HepG2 (cell line): ENCODE measurements around the gene TPM3. TPM values are rescaled to one million over a fixed set of nuclear protein-coding genes. Genes with fewer than 3 reads are reported as not detected.

Source experiments
- ATAC-seq: fragments of 200-7000 bp; cut with Tn5 transposase; 3 replicates; pipeline ENCODE4 v1.9.1; 2020; ENCODE audit warnings: mild to moderate bottlenecking, moderate library complexity
- BruUV-seq: library from RNA; stranded (reverse); fragments of 400-500 nt; replicated peaks from 2 replicates; lab custom pipeline; 2021; lab: Mats Ljungman, UMichigan
- CTCF ChIA-PET: fragments of 300-600 bp; formaldehyde crosslinking; extraction: SDS; loops from one replicate; lab custom pipeline; 2021; ENCODE audit warnings: low total read pairs, inconsistent platforms, low intra/inter-chr PET ratio; lab: Yijun Ruan, JAX
- POLR2A ChIA-PET: fragments of 350-600 bp; sonication (Branson Sonifier 250); formaldehyde crosslinking; loops from one replicate; lab custom pipeline; 2020; ENCODE audit warnings: antibody characterized with exemption, inconsistent platforms; lab: Yijun Ruan, JAX
- DNase-seq: peaks from one replicate; pipeline ENCODE4 v3.0.0-alpha.2; 2015; ENCODE audit warnings: low spot score
- FAIRE-seq: peaks from 3 replicates; lab custom pipeline; 2011; peaks lifted over from hg19 to GRCh38; lab: Jason Lieb, UNC
- H2AFZ ChIP-seq: one replicate; pipeline ENCODE4 v1.6.1; 2011; ENCODE audit warnings: low read length, inconsistent platforms
- H3K27ac ChIP-seq: fragments of 300-600 bp; 3 replicates; pipeline ENCODE4 v1.8.0; 2011; ENCODE audit warnings: mixed run types, mild to moderate bottlenecking, mixed read lengths, low read length, inconsistent platforms; ENCODE audit not compliant: insufficient read depth; ENCODE audit errors: extremely low read length
- H3K27me3 ChIP-seq, 2 experiments: fragments of 200-600 bp in 1 of 2; 2 replicates in 1 of 2; 3 replicates in 1 of 2; pipeline versions ENCODE4 v1.6.0 to v1.8.0; 2011; ENCODE audit warnings: low read length in 2 of 2, mild to moderate bottlenecking in 2 of 2, moderate library complexity in 2 of 2, inconsistent platforms in 1 of 2; ENCODE audit not compliant: insufficient read depth in 2 of 2, control insufficient read depth in 1 of 2
- H3K36me3 ChIP-seq, 2 experiments: fragments of 200-600 bp in 1 of 2; replicated peaks in 1 of 2; 2 replicates in 1 of 2; 3 replicates in 1 of 2; pipeline versions ENCODE4 v1.5.1 to v1.8.0; 2011; ENCODE audit warnings: low read length in 2 of 2, inconsistent platforms in 1 of 2; ENCODE audit not compliant: insufficient read depth in 2 of 2, control insufficient read depth in 1 of 2
- H3K4me1 ChIP-seq: 2 replicates; pipeline ENCODE4 v1.5.1; 2012; ENCODE audit warnings: low read length, inconsistent platforms; ENCODE audit not compliant: insufficient read depth
- H3K4me2 ChIP-seq: 2 replicates; pipeline ENCODE4 v1.6.0; 2011; ENCODE audit warnings: low read depth, low read length, inconsistent platforms
- H3K4me3 ChIP-seq, 3 experiments: fragments of 200-600 bp in 1 of 3; sonication (generic), shearing (Covaris generic) in 1 of 3; replicated peaks in 1 of 3; 2 replicates each; pipeline ENCODE4 v1.5.1; 2011 to 2016; ENCODE audit warnings: low read length in 3 of 3, inconsistent platforms in 2 of 3, low read depth in 2 of 3, mild to moderate bottlenecking in 2 of 3, control low read depth in 1 of 3, mixed read lengths in 1 of 3; ENCODE audit not compliant: insufficient read depth in 1 of 3
- H3K79me2 ChIP-seq: one replicate; pipeline ENCODE4 v1.6.1; 2011; ENCODE audit warnings: low read length, inconsistent platforms; ENCODE audit not compliant: insufficient read depth
- H3K9ac ChIP-seq: 2 replicates; pipeline ENCODE4 v1.6.0; 2011; ENCODE audit warnings: mild to moderate bottlenecking, low read depth, low read length, inconsistent platforms; ENCODE audit not compliant: insufficient read depth
- H3K9me3 ChIP-seq: 2 replicates; pipeline ENCODE4 v1.5.1; 2012; ENCODE audit warnings: mild to moderate bottlenecking, low read length
- H4K20me1 ChIP-seq: 2 replicates; pipeline ENCODE4 v1.6.0; 2011; ENCODE audit warnings: inconsistent platforms, mild to moderate bottlenecking, low read length, moderate library complexity; ENCODE audit not compliant: insufficient read depth
- BRD4 ChIP-seq: sonication (generic); formaldehyde crosslinking; IDR thresholded peaks from 2 replicates; pipeline ENCODE4 v1.4.0; 2020; ENCODE audit warnings: missing genetic modification reagents
- CEBPG ChIP-seq: IDR thresholded peaks from 2 replicates; pipeline ENCODE4 v1.6.1; 2016
- EZH2 ChIP-seq: conservative IDR thresholded peaks from 2 replicates; pipeline ENCODE4 v1.6.1; 2012; ENCODE audit warnings: mild to moderate bottlenecking, low read depth, low read length, moderate library complexity
- HNF4G ChIP-seq, 2 experiments: sonication (generic) in 1 of 2; formaldehyde crosslinking in 1 of 2; IDR thresholded peaks; 2 replicates each; pipeline versions ENCODE4 v1.4.0 to v1.6.1; 2011 to 2020; ENCODE audit warnings: borderline replicate concordance in 2 of 2, low read depth in 2 of 2, mild to moderate bottlenecking in 2 of 2, low read length in 1 of 2, missing genetic modification reagents in 1 of 2, moderate library complexity in 1 of 2
- JUNB ChIP-seq: sonication (generic); formaldehyde crosslinking; IDR thresholded peaks from 2 replicates; pipeline ENCODE4 v1.8.0; 2022; ENCODE audit warnings: missing genetic modification reagents, mild to moderate bottlenecking, borderline replicate concordance
- KMT2A ChIP-seq: sonication (generic); formaldehyde crosslinking; IDR thresholded peaks from 2 replicates; pipeline ENCODE4 v1.4.0; 2020; ENCODE audit warnings: missing genetic modification reagents
- NFYC ChIP-seq: IDR thresholded peaks from 2 replicates; pipeline ENCODE4 v1.6.1; 2016; ENCODE audit warnings: missing genetic modification reagents, missing compliant biosample characterization
- PCBP1 ChIP-seq: fragments of 200-400 bp; formaldehyde crosslinking; IDR thresholded peaks from 2 replicates; pipeline ENCODE4 v1.6.1; 2017; ENCODE audit warnings: mild to moderate bottlenecking, low read depth, low read length, borderline replicate concordance
- PLRG1 ChIP-seq: fragments of 450-650 bp; conservative IDR thresholded peaks from 2 replicates; pipeline ENCODE4 v1.6.1; 2016
- RFX5 ChIP-seq: IDR thresholded peaks from 2 replicates; pipeline ENCODE4 v1.6.1; 2011; ENCODE audit warnings: low read depth, low read length, improper control_type of control experiment
- RNF2 ChIP-seq: fragments of 450-650 bp; conservative IDR thresholded peaks from 2 replicates; pipeline ENCODE4 v1.6.1; 2016; ENCODE audit warnings: low read depth
- TARDBP ChIP-seq: sonication (generic); formaldehyde crosslinking; IDR thresholded peaks from 2 replicates; pipeline ENCODE4 v1.8.0; 2022; ENCODE audit warnings: mild to moderate bottlenecking, missing genetic modification reagents
- YEATS2 ChIP-seq: sonication (generic); formaldehyde crosslinking; IDR thresholded peaks from 2 replicates; pipeline ENCODE4 v1.4.0; 2020; ENCODE audit warnings: missing genetic modification reagents, borderline replicate concordance
- ZNF264 ChIP-seq: sonication (generic); formaldehyde crosslinking; IDR thresholded peaks from 2 replicates; pipeline ENCODE4 v1.4.0; 2020; ENCODE audit warnings: missing genetic modification reagents
- ZNF33B ChIP-seq: sonication (generic); formaldehyde crosslinking; IDR thresholded peaks from 2 replicates; pipeline ENCODE4 v1.5.1; 2020; ENCODE audit warnings: mild to moderate bottlenecking, missing genetic modification reagents
- ZNF547 ChIP-seq: sonication (generic); formaldehyde crosslinking; IDR thresholded peaks from 2 replicates; pipeline ENCODE4 v1.5.1; 2020; ENCODE audit warnings: mild to moderate bottlenecking, missing genetic modification reagents
- ZNF724P ChIP-seq: sonication (generic); formaldehyde crosslinking; IDR thresholded peaks from 2 replicates; pipeline ENCODE4 v1.8.0; 2022; ENCODE audit warnings: missing genetic modification reagents, borderline replicate concordance
- ZNF746 ChIP-seq: sonication (generic); formaldehyde crosslinking; IDR thresholded peaks from 2 replicates; pipeline ENCODE4 v1.8.0; 2022; ENCODE audit warnings: mild to moderate bottlenecking, missing genetic modification reagents
- ZNF788 ChIP-seq: sonication (generic); formaldehyde crosslinking; IDR thresholded peaks from 2 replicates; pipeline ENCODE4 v1.5.0; 2020; ENCODE audit warnings: mild to moderate bottlenecking, missing genetic modification reagents, borderline replicate concordance
- WGBS: methylation state at CpG from one replicate; pipeline ENCODE4 v1.1.6; 2017; ENCODE audit warnings: low lambda C conversion rate; 5-methylcytosine and 5-hydroxymethylcytosine counted together
- in situ Hi-C: cut with HindIII; loops from 2 replicates; pipeline ENCODE4 v1.10.0; 2017; ENCODE audit warnings: low pct_unique_long_range_greater_than_20kb; ENCODE audit not compliant: extremely low pct_ligation_motif_present
- intact Hi-C: fragments of 100-400 bp; cut with micrococcal nuclease; formaldehyde crosslinking; loops from one replicate; pipeline ENCODE4 v1.10.0; 2022; ENCODE audit not compliant: unreplicated experiment
- polyA plus RNA-seq, 8 experiments: library from polyadenylated mRNA; depleted of rRNA in 3 of 8; stranded (reverse) in 7 of 8; unstranded in 1 of 8; fragments of >200 nt; fragmentation: Illumina TruSeq in 4 of 8; extraction: Trizol in 4 of 8; gene quantifications; 2 replicates each; pipeline versions ENCODE4 v1.2.1 to v1.2.3, GENCODE V29; 2011 to 2016; ENCODE audit warnings: low read depth in 4 of 8, missing spikeins in 1 of 8, mixed read lengths in 1 of 8; ENCODE audit not compliant: insufficient read depth in 1 of 8
- total RNA-seq, 5 experiments: library from RNA; depleted of rRNA; stranded (reverse); fragments of >200 nt; fragmentation: Illumina TruSeq; extraction: Trizol; gene quantifications; 2 replicates each; pipeline ENCODE4 v1.2.3, GENCODE V29; 2016; ENCODE audit warnings: low read depth in 1 of 5
- TF ChIP-seq, protein P1 (sequence below): sonication (generic); formaldehyde crosslinking; IDR thresholded peaks from 2 replicates; pipeline ENCODE4 v1.4.0; 2020; ENCODE audit warnings: mild to moderate bottlenecking, missing genetic modification reagents, borderline replicate concordance

Gene TPM3
- total and polyA plus RNA-seq, 2 of the 13 experiments (the other 11 are each of a cell fraction or from before 2014, with no cell fraction given) = 160 to 307 TPM

DNA sequence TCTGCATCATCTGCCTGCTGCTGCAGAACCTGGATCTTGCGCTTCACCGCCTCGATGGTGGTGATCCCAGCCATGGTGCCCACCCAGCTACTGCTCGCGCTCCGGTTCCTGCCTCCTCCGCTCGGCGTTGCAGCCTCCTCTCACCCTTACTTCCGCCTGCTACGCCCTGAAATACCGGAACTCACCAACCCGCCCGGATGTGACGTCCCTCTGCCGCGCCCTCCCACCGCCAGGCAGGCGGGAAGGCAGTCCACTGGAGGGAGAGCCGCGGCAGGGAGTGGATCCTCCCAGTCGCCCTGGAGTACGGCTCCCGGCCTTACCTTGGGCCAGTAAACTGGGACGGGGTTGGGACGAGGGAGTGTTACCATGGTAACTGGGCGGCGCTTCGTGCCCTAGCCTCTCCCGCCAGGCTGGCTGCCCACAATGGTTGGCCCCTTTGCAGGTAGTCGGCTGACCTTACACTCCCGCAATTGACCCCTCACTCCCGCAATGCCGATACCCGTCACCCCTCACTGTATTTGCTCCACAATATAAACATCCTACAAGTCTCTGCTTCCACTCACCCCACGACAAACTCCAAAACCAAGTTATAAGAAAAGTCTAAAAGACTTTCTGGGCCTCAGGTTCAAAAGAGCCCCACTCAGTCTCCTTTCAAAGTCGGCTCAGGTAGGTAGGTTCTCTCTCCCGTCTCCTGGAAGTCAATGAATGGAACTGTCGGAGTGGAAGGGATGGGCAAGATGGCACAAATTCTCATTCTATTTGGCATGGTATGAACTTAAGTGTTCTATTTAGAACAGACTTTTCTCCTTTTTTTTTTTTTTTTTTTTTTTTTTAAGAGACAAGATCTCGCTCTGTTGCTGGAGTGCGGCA, 8.6 kb downstream of the TPM3 start:
- H3K27ac ChIP-seq = peak overlapping the region; percentile 69
- H3K36me3 ChIP-seq = peaks cover 0 to 3% of the 10 kb centered on the region in 2 experiments; a peak in 2 of 5 replicates
- peak overlapping the region; percentile 91 for H3K4me2 ChIP-seq
- no peaks in the 10 kb centered on the region for H3K9me3 ChIP-seq
- POLR2A ChIA-PET = interaction anchor here (0.7 to 1.7 kb wide), 4 partner anchors 13 to 151 kb away, joined by 3 to 5 read pairs (median 4); no protein-coding TSS in a partner anchor
- DNase-seq = peak; percentile 97
- FAIRE-seq = peak; percentile 80
- peaks cover 55% of the 10 kb centered on the region for H3K4me1 ChIP-seq
- H3K79me2 ChIP-seq = peaks cover 45% of the 10 kb centered on the region
- WGBS = 9% methylated on average over 26 of the region's 41 CpGs
- peak overlapping the region; percentile 81 for H3K9ac ChIP-seq
- intact Hi-C loops = no loop called here
- no peaks in the 10 kb centered on the region; a peak in 1 of 5 replicates for H3K27me3 ChIP-seq
- H2AFZ ChIP-seq = no peak overlapping the region
- ATAC-seq = peak; percentile 97
- in situ Hi-C loops = loop anchor here (5.0 kb wide), 2 partner anchors 89 to 154 kb away; partner anchors contain the start of gene HAX1
- peak overlapping the region; percentile 88 to 98 (median 90) for H3K4me3 ChIP-seq
- H4K20me1 ChIP-seq = peaks cover 40% of the 10 kb centered on the region
- TSS peak; percentile 76 for BruUV-seq
- CTCF ChIA-PET = interaction anchor here (1.3 kb wide), 1 partner anchor 89 kb away, joined by 3 read pairs; the partner anchor contains the start of gene HAX1
- no peak for TF ChIP-seq ZNF33B
- peak; percentile 89 for TF ChIP-seq KMT2A (CRISPR knock-in tag)
- TF ChIP-seq ZNF547 (CRISPR knock-in tag) = peak; percentile 68; the same call in 1 of the 2 replicates
- peak; percentile 83 for TF ChIP-seq NFYC (CRISPR knock-in tag)
- peak; percentile 91 for TF ChIP-seq TARDBP (CRISPR knock-in tag)
- TF ChIP-seq PLRG1 = no peak
- peak; percentile 76 for TF ChIP-seq RFX5
- no peak for TF ChIP-seq EZH2
- peak; percentile 68; the same call in 1 of the 2 replicates for TF ChIP-seq ZNF788
- TF ChIP-seq ZNF746 (CRISPR knock-in tag) = no peak; the same call in 1 of the 2 replicates
- TF ChIP-seq, protein P1, sequence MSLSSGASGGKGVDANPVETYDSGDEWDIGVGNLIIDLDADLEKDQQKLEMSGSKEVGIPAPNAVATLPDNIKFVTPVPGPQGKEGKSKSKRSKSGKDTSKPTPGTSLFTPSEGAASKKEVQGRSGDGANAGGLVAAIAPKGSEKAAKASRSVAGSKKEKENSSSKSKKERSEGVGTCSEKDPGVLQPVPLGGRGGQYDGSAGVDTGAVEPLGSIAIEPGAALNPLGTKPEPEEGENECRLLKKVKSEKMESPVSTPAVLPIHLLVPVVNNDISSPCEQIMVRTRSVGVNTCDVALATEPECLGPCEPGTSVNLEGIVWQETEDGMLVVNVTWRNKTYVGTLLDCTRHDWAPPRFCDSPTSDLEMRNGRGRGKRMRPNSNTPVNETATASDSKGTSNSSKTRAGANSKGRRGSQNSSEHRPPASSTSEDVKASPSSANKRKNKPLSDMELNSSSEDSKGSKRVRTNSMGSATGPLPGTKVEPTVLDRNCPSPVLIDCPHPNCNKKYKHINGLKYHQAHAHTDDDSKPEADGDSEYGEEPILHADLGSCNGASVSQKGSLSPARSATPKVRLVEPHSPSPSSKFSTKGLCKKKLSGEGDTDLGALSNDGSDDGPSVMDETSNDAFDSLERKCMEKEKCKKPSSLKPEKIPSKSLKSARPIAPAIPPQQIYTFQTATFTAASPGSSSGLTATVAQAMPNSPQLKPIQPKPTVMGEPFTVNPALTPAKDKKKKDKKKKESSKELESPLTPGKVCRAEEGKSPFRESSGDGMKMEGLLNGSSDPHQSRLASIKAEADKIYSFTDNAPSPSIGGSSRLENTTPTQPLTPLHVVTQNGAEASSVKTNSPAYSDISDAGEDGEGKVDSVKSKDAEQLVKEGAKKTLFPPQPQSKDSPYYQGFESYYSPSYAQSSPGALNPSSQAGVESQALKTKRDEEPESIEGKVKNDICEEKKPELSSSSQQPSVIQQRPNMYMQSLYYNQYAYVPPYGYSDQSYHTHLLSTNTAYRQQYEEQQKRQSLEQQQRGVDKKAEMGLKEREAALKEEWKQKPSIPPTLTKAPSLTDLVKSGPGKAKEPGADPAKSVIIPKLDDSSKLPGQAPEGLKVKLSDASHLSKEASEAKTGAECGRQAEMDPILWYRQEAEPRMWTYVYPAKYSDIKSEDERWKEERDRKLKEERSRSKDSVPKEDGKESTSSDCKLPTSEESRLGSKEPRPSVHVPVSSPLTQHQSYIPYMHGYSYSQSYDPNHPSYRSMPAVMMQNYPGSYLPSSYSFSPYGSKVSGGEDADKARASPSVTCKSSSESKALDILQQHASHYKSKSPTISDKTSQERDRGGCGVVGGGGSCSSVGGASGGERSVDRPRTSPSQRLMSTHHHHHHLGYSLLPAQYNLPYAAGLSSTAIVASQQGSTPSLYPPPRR (CRISPR knock-in tag) = no peak
- no peak for TF ChIP-seq HNF4G (IDR thresholded peaks at IDR 0.05; ENCODE audit: borderline replicate concordance, low read depth, low read length)
- peak; percentile 61; the same call in 1 of the 2 replicates for TF ChIP-seq HNF4G (CRISPR knock-in tag; IDR thresholded peaks at IDR 0.05; ENCODE audit: borderline replicate concordance, low read depth)
- no peak for TF ChIP-seq CEBPG (CRISPR knock-in tag)
- peak; percentile 24; the same call in 1 of the 2 replicates for TF ChIP-seq JUNB (CRISPR knock-in tag)
- peak; percentile 90 for TF ChIP-seq RNF2
- 0 out of 2 replicates have a peak, but pooled peaks have one; percentile 44 for TF ChIP-seq PCBP1
- TF ChIP-seq BRD4 (CRISPR knock-in tag) = no peak; the same call in 1 of the 2 replicates
- TF ChIP-seq ZNF264 (CRISPR knock-in tag) = no peak
- peak; percentile 98 for TF ChIP-seq YEATS2 (CRISPR knock-in tag)
- no peak for TF ChIP-seq ZNF724P (CRISPR knock-in tag)
